DMS114 treated with DMSO at 0.1 percent for 48 hours (cell line): Measurements from ENCODE around the gene DMWD.

Source experiments
- DNase-seq: peaks from one replicate; lab custom pipeline; 2025; ENCODE audit not compliant: unreplicated experiment; lab: John Stamatoyannopoulos, UW

The DMWD gene

DNA sequence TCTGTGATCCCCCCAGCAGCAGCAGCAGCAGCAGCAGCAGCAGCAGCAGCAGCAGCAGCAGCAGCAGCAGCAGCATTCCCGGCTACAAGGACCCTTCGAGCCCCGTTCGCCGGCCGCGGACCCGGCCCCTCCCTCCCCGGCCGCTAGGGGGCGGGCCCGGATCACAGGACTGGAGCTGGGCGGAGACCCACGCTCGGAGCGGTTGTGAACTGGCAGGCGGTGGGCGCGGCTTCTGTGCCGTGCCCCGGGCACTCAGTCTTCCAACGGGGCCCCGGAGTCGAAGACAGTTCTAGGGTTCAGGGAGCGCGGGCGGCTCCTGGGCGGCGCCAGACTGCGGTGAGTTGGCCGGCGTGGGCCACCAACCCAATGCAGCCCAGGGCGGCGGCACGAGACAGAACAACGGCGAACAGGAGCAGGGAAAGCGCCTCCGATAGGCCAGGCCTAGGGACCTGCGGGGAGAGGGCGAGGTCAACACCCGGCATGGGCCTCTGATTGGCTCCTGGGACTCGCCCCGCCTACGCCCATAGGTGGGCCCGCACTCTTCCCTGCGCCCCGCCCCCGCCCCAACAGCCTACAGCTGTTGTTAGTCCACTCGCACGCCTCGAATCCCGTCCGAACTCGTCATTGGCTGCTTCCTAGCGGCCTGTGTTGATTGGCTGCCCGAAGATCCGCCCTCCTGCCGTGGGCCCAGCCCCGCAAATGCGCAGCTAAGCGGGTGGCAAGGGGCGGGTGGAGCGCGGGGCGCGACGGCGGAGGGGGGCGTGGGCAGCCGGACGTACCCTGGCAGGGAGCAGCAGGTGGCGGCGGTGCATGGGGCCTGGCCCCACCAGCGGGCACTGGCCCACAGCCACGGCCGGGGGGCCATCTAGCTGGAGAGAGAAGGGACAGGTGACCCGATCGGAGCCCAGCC, 22.2 kb downstream of the DMWD start:
- peak; percentile 86 for DNase-seq

DNA sequence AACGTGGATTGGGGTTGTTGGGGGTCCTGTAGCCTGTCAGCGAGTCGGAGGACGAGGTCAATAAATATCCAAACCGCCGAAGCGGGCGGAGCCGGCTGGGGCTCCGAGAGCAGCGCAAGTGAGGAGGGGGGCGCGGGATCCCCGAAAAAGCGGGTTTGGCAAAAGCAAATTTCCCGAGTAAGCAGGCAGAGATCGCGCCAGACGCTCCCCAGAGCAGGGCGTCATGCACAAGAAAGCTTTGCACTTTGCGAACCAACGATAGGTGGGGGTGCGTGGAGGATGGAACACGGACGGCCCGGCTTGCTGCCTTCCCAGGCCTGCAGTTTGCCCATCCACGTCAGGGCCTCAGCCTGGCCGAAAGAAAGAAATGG, 22.8 kb downstream of the DMWD start:
- DNase-seq: no peak

DNA sequence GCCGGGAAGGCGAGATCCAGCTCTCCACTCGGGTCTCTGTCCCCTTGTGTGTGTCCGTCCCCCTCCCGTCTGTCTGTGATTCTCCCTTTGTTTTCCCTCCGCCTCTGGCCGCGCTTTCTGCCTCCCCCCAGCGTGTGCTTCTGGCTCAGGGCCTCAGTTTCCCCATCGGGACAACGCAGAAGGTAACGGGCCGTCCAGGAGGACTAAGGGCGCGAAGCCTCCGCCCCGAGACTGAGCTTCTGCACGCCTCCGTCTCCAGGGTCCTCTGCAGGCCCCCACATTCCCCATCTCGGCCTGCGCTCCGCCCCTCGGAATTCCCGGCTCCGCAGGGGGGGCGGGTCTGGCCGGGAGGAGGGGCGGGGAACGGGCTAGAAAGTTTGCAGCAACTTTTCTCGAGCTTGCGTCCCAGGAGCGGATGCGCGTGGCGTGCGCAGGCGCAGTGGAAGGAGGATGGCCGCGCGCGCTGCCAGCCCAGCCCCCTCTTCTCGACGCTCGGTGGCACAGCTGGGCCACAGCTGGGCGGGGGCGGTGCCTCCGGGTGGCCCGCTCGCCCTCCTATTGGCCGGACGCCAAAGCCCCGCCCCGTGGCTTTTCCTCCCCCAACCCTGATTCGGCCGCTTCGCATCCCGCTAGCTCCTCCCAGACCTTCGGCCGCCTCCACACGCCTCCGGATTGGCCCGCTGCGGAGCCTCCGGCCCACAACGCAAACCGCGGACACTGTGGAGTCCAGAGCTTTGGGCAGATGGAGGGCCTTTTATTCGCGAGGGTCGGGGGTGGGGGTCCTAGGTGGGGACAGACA, 23.5 kb downstream of the DMWD start, which contains the start of gene SIX5:
SIX5 (minus strand) TSS at position 269 of the 799 bp plus-strand sequence. CDS start 408 bp downstream, outside the sequence.
- DNase-seq: peak; percentile 84

DNA sequence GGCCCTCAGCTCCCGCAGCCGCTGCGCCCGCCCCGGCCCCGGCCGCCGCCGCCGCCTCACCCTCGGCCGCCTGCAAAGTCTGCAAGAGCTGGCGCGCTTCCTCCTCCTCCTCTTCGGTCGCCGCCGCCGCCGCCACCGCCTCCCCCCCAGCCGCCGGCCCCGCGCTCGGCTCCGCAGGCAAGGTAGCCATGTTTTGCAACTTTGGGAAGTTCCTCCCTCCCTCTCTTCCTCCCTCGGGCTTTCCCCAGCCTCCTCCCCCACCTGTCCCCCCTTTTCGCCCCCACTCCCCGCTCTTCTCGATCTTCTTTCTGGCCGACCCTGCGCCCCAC, 24.0 kb downstream of the DMWD start:
- no peak for DNase-seq

DNA sequence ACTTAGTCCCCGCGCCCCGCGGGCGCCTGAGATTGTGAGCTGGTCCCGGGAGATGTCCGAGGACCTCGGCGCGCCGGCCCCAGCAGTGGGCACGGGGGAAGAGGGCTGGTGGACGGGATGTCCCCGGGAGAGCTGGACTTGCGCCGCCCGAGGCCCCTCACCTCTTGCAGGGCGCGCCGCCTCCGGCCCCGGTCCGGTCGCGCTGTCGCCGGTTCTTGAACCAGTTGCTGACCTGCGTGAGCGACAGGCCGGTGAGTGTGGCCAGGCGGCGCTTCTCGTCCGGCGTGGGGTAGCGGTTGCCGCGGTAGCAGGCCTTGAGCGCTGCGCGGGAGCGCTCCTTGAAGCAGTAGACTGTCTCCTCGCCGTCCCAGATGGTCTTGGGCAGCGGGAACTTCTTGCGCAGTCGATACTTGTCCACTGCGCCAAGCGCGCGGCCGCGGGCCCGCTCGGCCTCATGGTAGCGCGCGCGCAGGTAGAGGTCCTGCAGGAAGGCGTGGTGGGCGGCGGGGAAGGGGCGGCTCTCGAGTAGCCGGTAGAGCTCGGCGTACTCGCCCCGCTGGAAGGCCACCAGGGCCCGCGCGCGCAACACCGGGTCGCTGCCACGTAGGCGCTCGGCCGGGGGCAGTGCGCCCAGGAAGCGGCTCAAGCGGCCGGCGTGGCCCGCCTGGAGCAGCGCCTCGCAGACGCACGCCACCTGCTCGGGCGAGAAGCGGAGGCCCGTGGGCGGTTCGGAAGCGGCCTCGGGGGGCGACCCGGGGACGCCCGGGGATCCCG, 24.6 kb downstream of the DMWD start:
- no peak for DNase-seq

DNA sequence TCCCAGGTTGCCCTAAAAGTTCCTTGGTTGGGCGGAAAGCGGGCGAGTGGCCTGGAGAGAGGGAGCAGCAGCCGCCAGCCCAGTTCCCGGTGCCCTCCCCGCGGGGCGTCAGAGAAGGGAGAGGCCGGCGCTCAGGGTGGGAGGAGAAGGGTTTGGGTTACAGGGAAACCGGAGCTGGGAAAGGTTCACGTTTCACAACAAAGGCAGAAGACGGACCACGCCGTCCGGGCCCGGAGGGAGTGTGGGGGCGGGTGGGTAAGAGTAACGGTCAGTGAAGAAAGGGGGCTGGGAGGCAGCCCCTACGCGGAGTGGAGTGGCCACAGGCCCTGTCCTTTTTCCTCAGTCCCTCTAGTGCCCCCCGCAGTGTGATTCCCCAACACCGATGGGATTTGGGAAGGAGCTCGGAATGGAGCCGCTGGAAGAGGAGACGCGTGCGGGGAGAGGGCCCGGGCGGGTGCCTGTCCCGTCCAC, 25.2 kb downstream of the DMWD start:
- DNase-seq: peak; percentile 18

DNA sequence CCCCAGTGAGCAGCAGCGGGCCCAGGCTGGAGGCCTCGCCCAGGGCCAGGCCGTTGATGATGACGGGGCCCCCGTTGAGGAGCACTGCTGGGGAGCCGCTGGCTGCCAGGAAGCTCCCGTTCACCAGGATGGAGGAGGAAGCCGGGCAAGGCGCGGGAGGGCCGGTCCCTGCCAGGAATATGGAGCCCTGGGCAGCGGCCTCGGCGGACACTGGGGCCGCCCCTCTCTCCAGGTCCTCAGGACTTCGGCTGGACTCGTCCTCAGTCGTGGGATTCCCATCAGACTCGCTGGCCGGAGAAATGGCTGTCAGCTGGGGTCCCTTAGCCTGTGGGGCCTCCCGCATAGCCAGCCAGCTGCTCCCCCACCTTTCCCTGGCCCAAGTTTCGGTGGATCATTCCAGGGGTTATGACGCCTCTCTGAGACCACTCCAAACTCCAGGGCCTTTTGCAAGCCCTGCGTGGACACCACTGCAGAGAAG, 25.7 kb downstream of the DMWD start:
- no peak for DNase-seq

DNA sequence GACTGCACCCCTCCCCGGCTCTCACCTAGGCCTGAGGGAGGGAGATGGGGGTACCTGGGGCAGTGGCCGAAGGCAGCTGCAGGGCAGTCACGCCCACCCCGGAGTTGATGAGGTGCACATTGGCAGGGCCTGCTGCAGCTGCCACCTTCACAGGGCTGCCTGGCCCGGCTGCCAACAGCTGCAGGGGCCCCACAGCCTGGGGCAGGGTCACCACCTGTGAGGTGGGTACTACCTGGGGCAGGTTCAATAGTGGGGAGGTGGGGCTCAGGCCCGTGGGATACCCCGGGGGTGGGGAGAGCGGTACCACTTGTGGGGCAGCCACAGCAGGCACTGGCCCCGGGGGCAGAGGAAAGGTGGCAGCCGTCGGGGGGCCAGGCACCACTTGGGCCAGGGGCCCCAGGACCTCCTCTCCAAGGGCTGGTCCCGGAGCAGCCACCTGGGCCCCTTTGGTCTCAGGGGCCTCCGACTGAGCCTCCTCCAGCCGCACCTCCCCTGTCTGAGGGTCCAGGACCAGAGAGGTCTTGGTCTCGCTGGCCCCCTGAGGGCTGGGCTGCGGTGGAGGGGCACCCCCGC, 26.3 kb downstream of the DMWD start:
- DNase-seq: no peak

DNA sequence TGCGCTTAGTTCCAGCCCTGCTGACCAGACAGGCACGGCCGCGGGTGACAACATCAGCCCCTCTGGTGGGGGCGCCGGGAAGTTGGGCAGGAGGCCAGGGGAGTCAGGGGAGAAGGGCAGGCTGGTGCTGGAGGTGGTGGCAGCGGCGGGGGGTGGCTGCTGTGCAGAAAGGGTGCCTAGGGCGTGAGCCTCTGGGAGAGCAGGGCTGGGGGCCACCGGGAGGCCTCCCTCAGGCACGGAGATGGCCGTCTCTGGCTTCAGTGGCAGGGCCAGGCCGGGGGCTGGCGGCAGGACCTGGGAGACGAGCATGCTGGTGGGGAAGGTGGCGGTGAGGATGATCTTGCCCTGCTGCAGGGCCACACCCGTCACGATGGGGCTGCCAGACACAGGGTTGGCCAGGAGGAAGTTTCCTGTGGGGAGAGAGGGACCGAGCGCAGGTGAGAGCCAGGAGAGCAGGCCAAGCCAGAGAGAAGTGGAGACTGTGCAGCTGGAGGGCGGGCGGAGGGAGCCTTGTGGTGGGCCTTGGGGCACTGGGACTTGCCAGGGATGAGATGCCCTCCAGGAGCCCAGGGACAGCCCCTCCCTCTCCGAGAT, 26.8 kb downstream of the DMWD start:
- no peak for DNase-seq

DNA sequence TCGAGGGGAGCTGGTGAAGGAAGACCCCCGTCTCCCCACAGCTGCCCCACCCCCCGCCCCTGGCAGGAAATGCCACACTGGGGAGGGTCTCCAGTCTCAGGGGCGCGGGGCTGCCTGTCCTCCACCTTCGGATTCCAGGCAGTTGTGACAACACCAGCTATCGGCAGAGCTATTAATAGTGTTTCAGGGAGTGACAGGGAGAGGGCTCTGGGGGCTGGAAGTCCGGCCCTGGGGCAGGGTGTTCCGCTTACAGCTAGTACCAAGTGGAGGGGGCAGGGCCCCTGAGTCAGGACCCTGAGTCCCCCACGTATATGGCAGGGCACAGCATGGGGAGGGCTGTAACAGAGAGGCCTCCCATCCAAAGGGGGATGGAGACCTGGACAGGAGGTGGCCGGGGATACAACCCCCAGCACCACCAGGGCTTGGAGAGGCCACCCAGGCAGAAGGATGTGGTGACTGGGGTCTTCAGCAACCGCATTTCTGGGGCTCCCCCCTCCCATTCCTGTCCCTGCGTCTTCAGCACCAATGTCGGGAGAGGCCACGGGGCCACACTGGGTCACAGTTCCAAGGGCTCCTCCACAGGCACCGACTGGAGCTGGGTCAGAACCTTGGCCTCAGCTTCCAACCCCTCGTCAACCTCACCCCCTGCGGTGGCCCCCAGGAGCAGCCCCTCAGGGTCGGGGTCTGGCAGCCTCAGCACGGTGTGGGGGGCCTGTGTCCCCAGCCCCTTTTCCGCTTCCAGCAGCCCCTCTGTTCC, 27.5 kb downstream of the DMWD start:
- no peak for DNase-seq

DNA sequence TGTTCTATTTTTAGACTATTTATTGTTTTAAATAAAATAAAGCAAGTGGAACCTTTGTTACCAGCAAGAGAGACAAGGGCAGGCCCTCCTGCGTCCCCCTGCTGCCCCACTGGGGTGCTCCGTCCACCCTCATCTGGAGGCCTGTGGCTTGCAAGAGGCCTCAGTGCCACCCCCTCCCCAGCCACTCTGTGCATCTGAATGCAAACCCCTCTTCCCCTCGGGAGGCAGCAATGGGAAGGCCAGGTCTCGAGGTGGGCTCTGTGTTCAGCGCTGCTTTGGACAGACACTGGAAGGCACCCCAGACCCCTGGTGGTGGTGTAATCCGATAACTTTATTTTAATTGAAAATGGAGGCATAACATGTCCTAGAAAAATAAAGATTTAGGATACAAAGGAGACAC, 28.2 kb downstream of the DMWD start:
- no peak for DNase-seq

DNA sequence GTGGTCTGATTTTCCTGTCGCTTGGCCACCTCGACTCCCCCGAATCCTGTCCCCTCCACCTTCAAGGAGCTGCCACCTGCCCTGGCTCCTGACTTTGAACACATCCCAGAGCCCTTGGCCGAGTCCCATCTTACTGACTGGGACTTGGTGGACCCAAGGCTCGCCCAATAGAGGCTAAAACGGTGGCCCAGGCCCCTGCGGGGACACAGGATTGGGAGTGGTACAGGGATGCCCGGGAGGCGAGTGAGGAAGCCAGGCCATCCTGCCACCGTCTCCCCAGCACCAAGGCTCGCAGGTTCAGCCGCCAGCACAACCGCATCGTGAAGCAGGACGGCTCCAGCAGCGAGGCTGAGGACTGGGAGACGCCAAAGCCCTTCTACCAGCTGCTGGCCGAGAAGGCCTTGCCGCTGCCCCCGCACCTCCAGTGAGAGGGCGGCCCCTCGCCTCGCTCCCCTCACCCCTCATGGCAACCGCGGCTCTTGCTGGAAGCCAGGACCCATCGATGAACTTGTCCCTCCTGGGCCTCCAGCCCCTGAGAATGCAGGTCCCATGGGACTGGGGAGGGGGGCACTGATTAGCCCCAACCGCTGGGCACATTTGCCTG, 28.9 kb downstream of the DMWD start:
- DNase-seq: no peak

DNA sequence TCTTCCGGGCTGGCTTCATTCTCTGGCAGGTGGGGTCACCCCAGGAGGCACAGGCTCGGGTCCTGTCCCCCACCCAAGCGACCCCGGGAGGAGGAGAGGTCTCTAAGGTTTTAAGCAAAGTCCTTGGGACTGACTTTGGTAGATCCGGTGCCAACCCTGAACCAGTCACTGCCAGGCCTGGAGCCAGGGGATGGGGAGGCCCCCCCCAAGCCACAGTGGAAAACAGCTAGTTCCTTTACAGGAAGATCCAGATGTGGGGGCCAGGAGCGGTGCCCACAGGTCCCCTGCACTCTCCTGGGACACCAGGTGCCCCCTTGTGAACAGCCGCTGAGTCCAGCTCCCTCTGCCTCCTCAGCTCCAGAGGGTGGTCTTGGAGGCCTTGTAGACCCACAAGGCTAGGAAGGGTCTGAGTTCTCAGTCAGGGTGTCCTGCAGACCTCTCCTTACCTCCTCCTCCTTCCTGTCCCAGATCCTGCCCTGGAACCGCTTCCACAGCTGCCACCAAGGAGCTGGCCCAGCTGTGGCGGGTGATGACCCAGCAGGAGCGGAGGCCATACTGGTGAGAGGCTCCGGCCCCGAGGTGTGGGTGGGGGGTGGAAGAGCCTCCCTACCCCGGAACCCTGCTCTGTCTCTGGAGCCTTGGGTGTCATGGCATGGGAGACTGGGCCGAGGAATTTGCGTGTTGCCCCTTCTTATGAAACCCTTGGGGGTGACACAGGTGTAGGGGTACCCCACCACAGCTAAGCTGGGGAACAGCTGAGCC, 29.6 kb downstream of the DMWD start:
- DNase-seq: no peak

DNA sequence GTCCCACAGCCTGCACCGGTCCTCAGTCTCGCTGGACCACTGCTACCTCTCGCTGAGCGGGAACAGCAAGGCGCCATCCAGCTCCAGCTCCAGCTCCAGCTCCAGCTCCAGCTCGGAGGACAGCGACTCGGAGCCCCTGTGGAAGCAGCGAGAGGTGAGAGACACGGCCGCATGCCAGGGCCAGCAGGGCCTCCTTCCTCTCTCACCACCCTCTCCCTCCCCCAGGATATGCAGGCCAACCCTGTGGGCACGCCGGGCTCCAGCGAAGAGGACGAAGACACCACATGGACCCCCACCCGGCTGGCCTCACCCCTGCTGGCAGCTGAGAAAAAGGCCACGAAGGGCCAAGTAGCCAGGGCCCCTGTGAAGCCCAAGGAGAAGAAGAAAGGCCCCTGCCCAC, 30.9 kb downstream of the DMWD start:
- no peak for DNase-seq

DNA sequence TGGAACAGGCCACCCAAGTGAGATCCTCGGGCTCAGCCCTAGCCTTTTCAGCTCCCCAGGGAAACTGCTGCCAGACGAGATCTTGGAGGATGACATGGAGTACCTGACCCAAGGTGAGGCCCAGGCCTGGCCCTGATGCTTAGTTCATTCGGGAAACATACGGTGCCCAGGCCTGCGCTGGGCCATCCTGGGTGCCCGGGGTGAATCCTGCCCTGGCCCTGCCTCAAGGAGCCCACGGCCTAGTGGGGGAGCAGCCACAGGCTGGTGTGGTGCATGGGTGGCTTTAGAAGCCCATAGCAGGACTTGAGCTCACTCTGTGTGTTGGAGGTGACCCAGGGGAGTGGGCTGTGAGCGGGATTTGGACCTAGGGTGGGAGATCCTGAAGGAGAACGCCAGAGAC, 33.7 kb downstream of the DMWD start:
- DNase-seq: no peak

DNA sequence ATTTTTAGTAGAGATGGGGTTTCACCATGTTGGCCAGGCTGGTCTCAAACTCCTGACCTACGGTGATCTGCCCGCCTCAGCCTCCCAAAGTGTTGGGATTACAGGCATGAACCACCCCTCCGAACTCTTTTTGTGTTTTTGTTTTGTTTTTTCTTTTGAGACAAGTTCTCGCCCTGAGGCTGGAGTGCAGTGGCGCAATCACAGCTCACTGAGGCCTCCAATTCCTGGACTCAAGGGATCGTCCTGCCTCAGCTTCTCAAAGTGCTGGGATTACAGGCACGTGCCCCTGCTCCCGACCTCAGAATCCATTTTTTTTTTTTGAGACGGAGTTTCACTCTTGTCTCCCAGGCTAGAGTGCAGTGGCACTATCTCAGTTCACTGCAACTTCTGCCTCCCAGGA, 35.0 kb downstream of the DMWD start:
- no peak for DNase-seq

DNA sequence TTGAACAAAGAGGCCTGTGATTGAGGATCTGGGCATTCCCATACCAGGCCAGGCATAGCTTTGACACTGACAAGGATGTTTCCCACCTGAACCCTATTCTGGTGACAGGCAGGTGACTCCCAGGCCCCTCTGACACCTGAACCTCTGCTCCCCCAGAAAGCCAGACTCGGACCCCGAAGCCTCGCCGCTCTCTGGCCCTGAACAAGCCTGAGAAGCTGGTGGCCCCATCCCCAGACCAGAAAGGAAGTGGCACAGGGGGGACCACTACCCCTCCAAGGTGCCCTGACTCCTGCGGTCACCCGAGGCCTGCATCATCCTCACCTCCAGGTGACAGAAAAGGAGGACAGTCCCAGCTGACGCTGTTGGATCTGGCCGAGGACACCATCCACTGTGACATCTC, 38.3 kb downstream of the DMWD start:
- no peak for DNase-seq

DNA sequence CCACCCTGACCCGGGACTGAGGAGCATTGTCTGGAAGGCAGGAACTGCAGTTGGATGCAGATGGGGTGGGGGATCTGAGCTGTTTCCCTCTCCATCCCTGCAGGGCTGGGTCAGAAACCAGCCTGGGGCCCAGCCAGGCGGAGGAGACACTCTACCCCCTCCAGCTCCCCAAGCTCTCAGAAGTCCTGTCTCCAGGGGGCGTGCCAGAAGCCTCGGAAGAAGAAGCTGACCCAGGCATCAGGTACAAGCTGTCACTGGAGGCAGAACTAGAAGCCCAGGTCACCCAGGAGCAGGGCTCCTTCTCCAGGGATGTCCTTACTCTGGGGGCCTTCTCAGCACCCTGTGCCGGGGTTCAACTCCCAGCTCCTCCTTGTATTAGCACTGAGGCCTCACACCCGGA, 39.1 kb downstream of the DMWD start:
- no peak for DNase-seq

DNA sequence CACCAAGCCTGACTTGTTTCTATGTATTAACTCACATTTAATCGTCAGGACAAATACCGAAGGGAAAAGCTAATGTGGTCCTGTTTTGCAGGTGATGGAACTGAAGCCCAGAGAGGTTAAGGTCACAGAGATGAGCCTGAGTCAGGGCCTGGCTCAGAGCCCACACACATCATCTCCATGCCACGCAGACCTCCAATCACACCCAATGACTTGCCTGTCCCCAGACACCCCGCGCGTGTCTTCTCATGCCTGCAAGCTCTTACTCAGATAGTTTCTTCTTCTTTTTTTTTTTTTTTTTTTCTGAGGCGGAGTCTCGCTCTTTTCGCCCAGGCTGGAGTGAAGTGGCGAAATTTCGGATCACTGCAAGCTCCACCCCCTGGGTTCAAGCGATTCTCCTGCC, 40.0 kb downstream of the DMWD start:
- no peak for DNase-seq
